Left renal cortex interstitium (tissue), 4 donors: ENCODE data around the gene HOOK1. TPM values are rescaled to one million over a fixed set of nuclear protein-coding genes. Genes with fewer than 3 reads are reported as not detected.
"Not testable (repeated sequence)": the region's sequence is repeated elsewhere in the genome, so short reads cannot be mapped to it uniquely, and the experiment has no call there.

Source experiments
- DNase-seq, 4 donors: peaks; one replicate each; pipeline ENCODE4 v3.0.0-alpha.2; 2013; ENCODE audit warnings: low read depth in 4 of 4, low spot score in 2 of 4, missing footprints in 1 of 4
- polyA plus RNA-seq, 4 donors: library from polyadenylated mRNA; unstranded; fragments of 120-200 nt; gene quantifications; one replicate each; pipeline ENCODE4 v1.2.1, GENCODE V29; 2013; ENCODE audit not compliant: insufficient read length in 4 of 4

HOOK1 gene
- polyA plus RNA-seq, 4 donors: 57.9 to 82.2 (median 71.4) TPM

GRCh38 chr1:59819566-59820438 lies 5.1 kb downstream of the HOOK1 start:
- no peak for DNase-seq

- DNase-seq: no peak
Measured at GRCh38 chr1:59827055-59827643, 12.4 kb downstream of the HOOK1 start.

GRCh38 chr1:59828160-59828559 lies 13.4 kb downstream of the HOOK1 start:
- DNase-seq: no peak

- no peak for DNase-seq
Measured at GRCh38 chr1:59831529-59831928, 16.8 kb downstream of the HOOK1 start.

- no peak for DNase-seq
Measured at GRCh38 chr1:59833022-59833421, 18.3 kb downstream of the HOOK1 start.

GRCh38 chr1:59833991-59834390 lies 19.2 kb downstream of the HOOK1 start:
- no peak for DNase-seq

- DNase-seq: not testable (repeated sequence)
Measured at GRCh38 chr1:59837857-59838256, 23.1 kb downstream of the HOOK1 start.

GRCh38 chr1:59845091-59845490 lies 30.3 kb downstream of the HOOK1 start:
- DNase-seq: no peak

- no peak for DNase-seq
Measured at GRCh38 chr1:59846209-59846894, 31.6 kb downstream of the HOOK1 start.

GRCh38 chr1:59846895-59847282 lies 32.1 kb downstream of the HOOK1 start:
- DNase-seq: no peak

- DNase-seq: no peak
Measured at GRCh38 chr1:59852117-59852516, 37.4 kb downstream of the HOOK1 start.

- not testable (repeated sequence) for DNase-seq
Measured at GRCh38 chr1:59855297-59855696, 40.5 kb downstream of the HOOK1 start.

GRCh38 chr1:59856725-59857338 lies 42.1 kb downstream of the HOOK1 start:
- DNase-seq: no peak

- no peak for DNase-seq
Measured at GRCh38 chr1:59857679-59858354, 43.1 kb downstream of the HOOK1 start.

- no peak for DNase-seq
Measured at GRCh38 chr1:59866462-59866861, 51.7 kb downstream of the HOOK1 start.

- no peak for DNase-seq
Measured at GRCh38 chr1:59871746-59872145, 57.0 kb downstream of the HOOK1 start.

- DNase-seq: no peak
Measured at GRCh38 chr1:59877108-59877682, 62.4 kb downstream of the HOOK1 start.

- no peak for DNase-seq
Measured at GRCh38 chr1:59878370-59878769, 63.6 kb downstream of the HOOK1 start.

- peak; percentile 19 to 66 (median 46) for DNase-seq
Measured at GRCh38 chr1:59879574-59879973, 64.8 kb downstream of the HOOK1 start.

- no peak for DNase-seq
Measured at GRCh38 chr1:59879996-59880505, 65.3 kb downstream of the HOOK1 start.
